Measurements from ENCODE around the gene UROS. TPM values are rescaled to one million over a fixed set of nuclear protein-coding genes. Genes with fewer than 3 reads are reported as not detected.

The UROS gene
- total and polyA plus RNA-seq, 10 of the 15 experiments (the other 5 are each of a cell fraction or from before 2014, with no cell fraction given), result 4.3 to 112 (median 64.5) TPM

DNA sequence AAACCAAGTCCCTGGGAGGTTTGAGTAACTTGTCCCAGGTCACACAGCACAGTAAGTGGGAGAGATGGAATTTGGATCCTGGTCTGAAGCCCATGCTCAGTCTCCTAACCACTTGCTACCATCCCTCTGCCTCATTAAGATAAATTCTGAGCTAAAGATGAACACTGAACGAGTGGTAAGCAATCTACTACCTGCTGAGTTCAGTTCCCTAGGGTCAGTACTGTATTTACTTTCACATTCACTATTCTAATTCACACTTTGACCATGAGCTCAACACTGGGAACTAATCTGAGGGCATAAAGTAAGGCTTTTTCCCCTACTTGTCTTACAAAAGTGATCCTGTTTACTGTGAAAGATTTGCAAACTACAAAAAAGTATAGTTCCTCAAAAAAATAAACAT, 2.4 kb downstream of the UROS start (continued):
- 0 out of 2 replicates have a peak, but pooled peaks have one; percentile 21 for TF ChIP-seq ATF7 (IDR thresholded peaks at IDR 0.05; ENCODE audit: low read depth)

- ChIA-PET CTCF (interaction anchor here (1.0 kb wide), 1 partner anchor 11 kb away, joined by 3 read pairs; no protein-coding TSS in a partner anchor), POLR2A (no interaction called here), SMC1A (ENCODE audit: uncharacterized antibody, unreplicated experiment) (interaction anchor here (1.4 kb wide), 1 partner anchor 12 kb away, joined by 4 read pairs; no protein-coding TSS in a partner anchor), RAD21 (ENCODE audit: unreplicated experiment) (no interaction called here)
- Histone ChIP-seq H3K79me2 (ENCODE audit: control insufficient read depth, insufficient read depth, low read length) (peaks cover 17% of the 10 kb centered on the region), H3K4me1 (ENCODE audit: control insufficient read depth, insufficient read depth, low read length) (peaks cover 6% of the 10 kb centered on the region; the same call in 1 of the 2 replicates), H2AFZ (ENCODE audit: control insufficient read depth, low read depth, low read length) (no peak overlapping the region), H3K9ac (ENCODE audit: control insufficient read depth, insufficient read depth, low read length) (no peak overlapping the region), H3K36me3 (ENCODE audit: control insufficient read depth in 2 of 2, insufficient read depth in 2 of 2, low read length in 1 of 2) (peaks cover 0 to 7% of the 10 kb centered on the region in 2 experiments; a peak in 1 of 4 replicates), H4K20me1 (ENCODE audit: control insufficient read depth, insufficient read depth) (no peaks in the 10 kb centered on the region), H3K4me2 (ENCODE audit: control insufficient read depth, insufficient read depth) (no peak overlapping the region), H3K4me3 (no peak overlapping the region), H3K27ac (ENCODE audit: control insufficient read depth, insufficient read depth) (no peak overlapping the region), H3K27me3 (replicated peaks in 1 of 2; ENCODE audit: control insufficient read depth in 2 of 2, insufficient read depth in 2 of 2, low read length in 1 of 2) (no peaks in the 10 kb centered on the region), H3K9me3 (replicated peaks; ENCODE audit: control insufficient read depth, insufficient read depth, low read length) (no peaks in the 10 kb centered on the region)
- FAIRE-seq (no peak), DNase-seq (ENCODE audit: low read depth, low spot score) (no peak), ATAC-seq (no peak)
- intact Hi-C loops (cut with micrococcal nuclease; ENCODE audit: unreplicated experiment), result no loop called here
- WGBS (ENCODE audit: insufficient coverage, insufficient replicate concordance, low lambda C conversion rate, missing lambda C conversion rate), result 92% methylated on average over 6 of the region's 6 CpGs
- BruUV-seq (replicated peaks), result no TSS peak
- TF ChIP-seq SREBF2 (IDR thresholded peaks at IDR 0.05; ENCODE audit: low read length) (no peak), NFXL1 (IDR thresholded peaks at IDR 0.05; ENCODE audit: borderline replicate concordance) (no peak), SUZ12 (IDR thresholded peaks at IDR 0.05; ENCODE audit: unreplicated experiment) (no peak), ESRRA (IDR thresholded peaks at IDR 0.05; ENCODE audit: low read length) (no peak)
- in situ Hi-C loops (cut with MboI), result no loop called here
These were observed 5.6 kb downstream of the UROS start for GRCh38 chr10:125817337-125817946.

GRCh38 chr10:125816548-125816947, 6.5 kb downstream of the UROS start:
- intact Hi-C loops (cut with micrococcal nuclease; ENCODE audit: unreplicated experiment), result no loop called here
- Histone ChIP-seq H2AFZ (ENCODE audit: control insufficient read depth, low read depth, low read length) (no peak overlapping the region), H3K79me2 (ENCODE audit: control insufficient read depth, insufficient read depth, low read length) (peaks cover 8% of the 10 kb centered on the region), H3K4me1 (ENCODE audit: control insufficient read depth, insufficient read depth, low read length) (peaks cover under 1% of the 10 kb centered on the region; the same call in 1 of the 2 replicates), H3K9ac (ENCODE audit: control insufficient read depth, insufficient read depth, low read length) (no peak overlapping the region), H3K4me3 (no peak overlapping the region), H3K9me3 (replicated peaks; ENCODE audit: control insufficient read depth, insufficient read depth, low read length) (no peaks in the 10 kb centered on the region), H4K20me1 (ENCODE audit: control insufficient read depth, insufficient read depth) (no peaks in the 10 kb centered on the region), H3K27me3 (replicated peaks in 1 of 2; ENCODE audit: control insufficient read depth in 2 of 2, insufficient read depth in 2 of 2, low read length in 1 of 2) (no peaks in the 10 kb centered on the region), H3K36me3 (ENCODE audit: control insufficient read depth in 2 of 2, insufficient read depth in 2 of 2, low read length in 1 of 2) (peaks cover 0 to 7% of the 10 kb centered on the region in 2 experiments; a peak in 1 of 4 replicates), H3K27ac (ENCODE audit: control insufficient read depth, insufficient read depth) (no peak overlapping the region), H3K4me2 (ENCODE audit: control insufficient read depth, insufficient read depth) (no peak overlapping the region)
- in situ Hi-C loops (cut with MboI), result no loop called here
- POLR2A ChIA-PET, result no interaction called here
- SMC1A ChIA-PET (ENCODE audit: uncharacterized antibody, unreplicated experiment), result interaction anchor here (1.4 kb wide), 1 partner anchor 13 kb away, joined by 4 read pairs; no protein-coding TSS in a partner anchor
- RAD21 ChIA-PET (ENCODE audit: unreplicated experiment), result no interaction called here
- DNase-seq (ENCODE audit: low read depth, low spot score) (no peak), FAIRE-seq (no peak), ATAC-seq (no peak)
- CTCF ChIA-PET, result interaction anchor here (0.6 to 1.0 kb wide), 2 partner anchors 12 to 523 kb away, joined by 3 read pairs; no protein-coding TSS in a partner anchor
- WGBS (ENCODE audit: insufficient coverage, insufficient replicate concordance, low lambda C conversion rate, missing lambda C conversion rate), result 73% methylated on average over 4 of the region's 4 CpGs
- BruUV-seq (replicated peaks), result no TSS peak
- TF ChIP-seq, protein P1, sequence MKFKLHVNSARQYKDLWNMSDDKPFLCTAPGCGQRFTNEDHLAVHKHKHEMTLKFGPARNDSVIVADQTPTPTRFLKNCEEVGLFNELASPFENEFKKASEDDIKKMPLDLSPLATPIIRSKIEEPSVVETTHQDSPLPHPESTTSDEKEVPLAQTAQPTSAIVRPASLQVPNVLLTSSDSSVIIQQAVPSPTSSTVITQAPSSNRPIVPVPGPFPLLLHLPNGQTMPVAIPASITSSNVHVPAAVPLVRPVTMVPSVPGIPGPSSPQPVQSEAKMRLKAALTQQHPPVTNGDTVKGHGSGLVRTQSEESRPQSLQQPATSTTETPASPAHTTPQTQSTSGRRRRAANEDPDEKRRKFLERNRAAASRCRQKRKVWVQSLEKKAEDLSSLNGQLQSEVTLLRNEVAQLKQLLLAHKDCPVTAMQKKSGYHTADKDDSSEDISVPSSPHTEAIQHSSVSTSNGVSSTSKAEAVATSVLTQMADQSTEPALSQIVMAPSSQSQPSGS (IDR thresholded peaks at IDR 0.05; ENCODE audit: low read length), result no peak
- TF ChIP-seq NFYB (IDR thresholded peaks at IDR 0.05; ENCODE audit: insufficient read depth, low read depth, low read length) (no peak), IKZF1 (conservative IDR thresholded peaks at IDR 0.05) (no peak), STAT3 (IDR thresholded peaks at IDR 0.05; ENCODE audit: low read depth, low read length) (no peak), YY1 (IDR thresholded peaks at IDR 0.05; ENCODE audit: low read depth, low read length) (no peak), USF1 (IDR thresholded peaks at IDR 0.05; ENCODE audit: borderline replicate concordance, extremely low read length, insufficient read depth, low read depth, low read length) (no peak), SREBF2 (IDR thresholded peaks at IDR 0.05; ENCODE audit: low read length) (no peak), WRNIP1 (IDR thresholded peaks at IDR 0.05; ENCODE audit: borderline replicate concordance, low read depth, low read length) (no peak)

All from GM12878 (cell line).